Activated CD4-positive, alpha-beta T cell treated with anti-CD3 and anti-CD28 coated beads, Interleukin-10, Interleukin-2, amounts not matched to agents 100 ng/mL and 50 ng/mL, durations not matched to agents 16 hours and 8 hours (primary cell): ENCODE results near the gene RYR2.
"Not testable (repeated sequence)": the region's sequence is repeated elsewhere in the genome, so short reads cannot be mapped to it uniquely, and the experiment has no call there.

Experiments
- DNase-seq: peaks from one replicate; pipeline ENCODE4 v3.0.0-alpha.2; 2020

RYR2 gene

DNA sequence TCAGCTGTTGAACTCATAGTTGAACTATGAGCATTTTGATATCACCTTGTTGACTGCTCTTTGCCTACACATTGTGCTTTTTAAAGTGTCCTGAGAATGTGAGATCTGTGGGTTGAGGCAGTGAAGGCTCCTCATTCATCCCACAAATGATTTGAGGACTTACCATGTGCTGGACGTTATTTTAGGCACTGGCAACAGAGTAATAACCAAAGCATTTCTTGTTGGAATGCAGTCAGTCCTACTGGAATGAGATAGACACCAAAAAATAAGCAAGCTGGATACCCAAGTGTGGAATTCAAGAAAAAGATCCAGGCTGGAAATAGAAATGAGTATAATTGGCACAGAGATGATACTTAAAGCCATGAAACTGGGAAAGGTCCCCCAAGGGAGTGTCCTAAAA is 775.3 kb downstream of the RYR2 start:
- no peak for DNase-seq

- not testable (repeated sequence) for DNase-seq
Observed at GRCh38 chr1:237820634-237821033, 778.6 kb downstream of the RYR2 start.

DNA sequence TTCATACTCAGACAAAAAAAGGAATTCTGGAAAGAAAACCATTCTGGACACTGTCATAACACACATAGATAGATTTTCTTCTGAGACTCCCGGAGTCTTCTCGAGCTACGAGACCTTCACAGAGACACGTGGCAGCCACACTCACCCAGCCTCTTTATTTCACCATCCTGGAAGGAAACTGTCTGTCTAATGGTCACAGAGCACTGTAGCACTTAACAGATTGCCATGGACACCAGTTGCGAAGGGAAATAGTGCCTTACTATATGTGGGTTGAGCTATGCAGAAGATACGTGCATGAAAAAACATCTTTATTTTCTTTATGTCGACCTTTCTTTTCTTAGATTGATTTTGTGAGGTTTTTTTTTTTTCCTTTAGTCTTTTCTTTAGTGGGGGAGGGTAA is 790.9 kb downstream of the RYR2 start:
- DNase-seq = no peak

DNA sequence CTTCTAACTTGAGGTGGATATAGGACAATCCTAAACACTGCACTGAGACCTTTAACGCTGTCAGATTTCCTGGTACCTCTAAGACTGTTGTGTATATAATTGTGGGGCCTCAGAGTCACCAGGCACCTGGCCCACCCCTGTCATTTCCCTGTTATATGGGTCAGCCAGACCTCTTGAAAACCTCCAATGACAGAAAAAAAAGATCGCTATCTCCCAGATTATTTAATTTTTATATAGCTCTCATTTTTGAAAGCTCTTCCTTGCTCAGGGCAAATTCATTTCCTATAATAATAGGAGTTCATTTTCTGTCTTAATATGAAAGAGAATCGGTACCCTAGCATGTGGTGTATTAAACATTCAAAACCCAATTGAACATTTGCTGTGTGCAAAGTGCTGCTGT is 792.1 kb downstream of the RYR2 start:
- DNase-seq = no peak

DNA sequence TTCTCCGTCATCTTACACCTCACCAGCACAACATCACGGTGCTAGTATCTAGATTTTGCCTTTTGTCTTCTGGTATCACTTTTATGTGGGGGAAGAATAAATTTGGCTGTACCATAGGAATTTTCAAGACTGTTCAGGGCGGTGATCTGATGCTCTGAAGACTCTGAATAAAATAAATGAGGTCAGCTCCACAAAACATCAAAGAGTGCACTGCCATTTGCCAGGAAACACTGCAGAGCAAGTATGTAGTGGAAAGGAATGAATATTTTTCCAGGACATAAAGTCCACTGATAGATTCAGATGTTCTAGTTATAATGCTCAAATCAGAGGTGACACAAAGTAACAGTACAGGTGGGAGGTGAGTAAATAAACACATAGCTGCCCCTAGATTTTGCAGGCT is 792.5 kb downstream of the RYR2 start:
- no peak for DNase-seq

- no peak for DNase-seq
Observed at GRCh38 chr1:237838320-237838719, 796.3 kb downstream of the RYR2 start.

DNA sequence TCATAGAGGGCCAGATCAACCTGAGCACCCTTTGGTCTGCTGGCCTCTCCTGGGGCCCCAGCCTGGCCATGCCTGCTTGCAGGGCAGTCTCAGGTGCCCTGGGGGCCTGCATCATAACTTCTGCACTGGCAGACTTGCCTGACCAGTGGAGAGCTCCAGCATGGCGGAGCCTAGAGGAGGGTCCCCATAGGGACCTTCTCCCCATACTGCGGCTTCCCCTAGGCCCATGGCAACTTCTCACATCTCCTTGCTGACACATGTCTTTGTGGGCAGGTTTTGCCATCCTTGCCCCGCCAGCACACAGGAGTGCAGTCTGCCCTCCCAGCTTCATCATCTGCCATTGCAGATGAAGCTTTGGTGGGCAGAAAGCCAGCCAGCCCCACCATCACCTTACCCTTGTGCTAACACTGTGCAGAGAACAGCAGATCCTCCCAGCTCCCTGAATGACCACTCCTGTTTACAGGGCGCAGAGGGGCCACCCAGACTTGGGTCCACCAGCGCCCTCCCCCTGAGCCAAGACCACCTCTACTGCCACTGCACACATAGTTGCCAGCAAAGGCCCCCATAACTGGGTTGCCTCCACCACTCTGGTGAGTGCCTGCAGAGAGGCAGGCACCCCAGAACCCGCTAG is 797.0 kb downstream of the RYR2 start:
- no peak for DNase-seq

DNA sequence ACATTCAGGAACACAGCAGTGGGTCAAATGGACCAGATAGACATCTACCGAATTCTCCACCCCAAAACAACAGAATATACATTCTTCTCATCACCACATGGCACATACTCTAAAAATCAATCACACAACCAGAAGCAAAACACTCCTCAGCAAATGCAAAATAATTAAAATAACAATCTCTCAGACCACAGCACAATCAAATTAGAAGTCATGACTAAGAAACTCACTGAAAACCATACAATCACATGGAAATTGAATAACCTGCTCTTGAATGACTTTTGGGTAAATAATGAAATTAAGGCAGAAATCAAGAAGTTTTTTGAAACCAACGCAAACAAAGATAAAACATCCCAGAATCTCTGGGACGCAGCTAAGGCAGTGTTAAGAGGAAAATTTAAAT is 799.5 kb downstream of the RYR2 start:
- no peak for DNase-seq

DNA sequence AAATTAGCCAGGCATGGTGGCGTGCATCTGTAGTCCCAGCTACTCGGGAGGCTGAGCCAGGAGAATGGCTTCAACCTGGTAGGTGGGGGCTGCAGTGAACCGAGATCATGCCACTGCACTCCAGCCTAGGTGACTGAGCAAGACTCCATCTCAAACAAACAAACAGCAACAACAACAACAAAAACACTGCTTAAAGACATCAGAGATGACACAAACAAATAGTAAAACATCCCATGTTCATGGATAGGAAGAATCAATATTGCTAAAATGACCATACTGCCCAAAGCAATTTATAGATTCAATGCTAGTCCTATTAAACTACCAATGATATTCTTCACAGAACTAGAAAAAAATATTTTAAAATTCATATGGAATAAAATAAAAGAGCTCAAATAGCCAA is 801.5 kb downstream of the RYR2 start:
- not testable (repeated sequence) for DNase-seq

- DNase-seq = peak; percentile 36
Observed at GRCh38 chr1:237851210-237851845, 809.3 kb downstream of the RYR2 start.

DNA sequence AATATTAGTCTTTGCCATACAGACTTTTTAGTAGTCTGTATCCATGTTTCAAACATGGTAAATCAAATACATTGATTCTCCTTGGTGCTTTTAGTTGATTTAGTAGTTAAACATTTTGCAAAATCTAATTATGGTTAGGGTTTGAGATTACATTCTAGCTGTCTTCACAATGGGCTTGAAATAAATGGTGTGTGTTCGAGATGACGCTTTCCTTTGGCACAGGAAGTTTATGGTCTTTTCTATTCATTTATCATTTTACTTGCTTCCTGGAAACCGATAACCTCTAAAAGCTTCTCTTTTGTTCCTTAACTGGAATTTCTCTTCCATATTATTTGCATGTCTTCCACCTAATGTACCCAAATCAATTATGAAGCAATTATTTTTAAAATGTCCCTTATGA is 810.4 kb downstream of the RYR2 start:
- DNase-seq = no peak

DNA sequence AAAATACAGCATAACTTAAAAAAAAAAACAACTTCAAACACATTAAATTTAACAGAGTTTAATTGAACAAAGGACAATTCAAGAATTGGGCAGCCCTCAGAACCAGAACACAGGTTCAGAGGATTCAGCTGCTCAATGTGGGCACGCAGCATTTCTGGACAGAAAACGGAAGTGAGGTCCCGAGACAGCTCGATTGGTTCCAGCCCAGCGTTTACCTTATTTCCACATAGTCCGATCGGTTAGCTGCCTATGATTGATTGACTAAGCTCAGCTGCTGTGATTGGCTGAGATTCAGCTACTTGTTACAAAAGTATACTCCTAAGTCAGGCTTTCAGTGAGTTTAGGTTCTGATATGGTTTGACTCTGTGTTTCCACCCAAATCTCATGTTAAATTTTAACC is 815.5 kb downstream of the RYR2 start:
- DNase-seq = no peak

DNA sequence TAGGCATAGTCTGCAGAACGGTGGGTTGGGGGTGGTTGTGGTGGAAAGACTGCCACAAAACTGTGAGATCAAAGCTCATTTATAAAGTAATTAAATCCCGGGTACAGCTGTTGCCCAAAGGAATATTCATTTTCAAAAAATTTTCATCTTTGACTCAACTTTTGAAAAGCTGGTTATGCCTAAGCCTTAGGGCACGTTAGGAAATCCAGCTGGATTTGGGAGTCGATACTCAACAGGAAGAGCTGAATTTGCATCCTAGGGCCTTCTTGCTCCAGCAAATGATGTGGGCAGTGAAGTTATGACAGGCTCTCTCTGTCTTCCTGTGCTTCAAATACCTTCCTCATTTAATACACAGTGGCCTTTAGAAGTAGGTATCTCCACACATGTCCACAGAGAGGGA is 817.0 kb downstream of the RYR2 start:
- no peak for DNase-seq

- no peak for DNase-seq
Observed at GRCh38 chr1:237861944-237862343, 820.0 kb downstream of the RYR2 start.

DNA sequence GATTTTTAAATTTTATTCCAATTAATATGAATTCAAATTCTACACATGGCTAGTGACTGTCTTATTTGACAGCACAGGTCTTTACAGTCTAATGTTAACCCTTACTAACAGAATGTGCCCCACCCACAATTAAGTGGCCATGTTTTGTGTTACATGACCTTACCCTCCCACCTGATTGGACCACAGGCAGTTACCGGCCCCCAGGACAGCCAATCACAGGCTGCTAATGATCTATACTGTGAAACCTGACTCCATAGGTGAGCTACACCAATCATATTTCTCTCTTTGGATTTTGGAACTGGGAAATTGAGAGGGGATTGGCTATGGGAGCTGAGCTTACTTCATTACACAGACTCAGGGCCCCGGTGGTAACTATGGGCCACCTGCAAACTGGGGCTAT is 821.2 kb downstream of the RYR2 start:
- no peak for DNase-seq

DNA sequence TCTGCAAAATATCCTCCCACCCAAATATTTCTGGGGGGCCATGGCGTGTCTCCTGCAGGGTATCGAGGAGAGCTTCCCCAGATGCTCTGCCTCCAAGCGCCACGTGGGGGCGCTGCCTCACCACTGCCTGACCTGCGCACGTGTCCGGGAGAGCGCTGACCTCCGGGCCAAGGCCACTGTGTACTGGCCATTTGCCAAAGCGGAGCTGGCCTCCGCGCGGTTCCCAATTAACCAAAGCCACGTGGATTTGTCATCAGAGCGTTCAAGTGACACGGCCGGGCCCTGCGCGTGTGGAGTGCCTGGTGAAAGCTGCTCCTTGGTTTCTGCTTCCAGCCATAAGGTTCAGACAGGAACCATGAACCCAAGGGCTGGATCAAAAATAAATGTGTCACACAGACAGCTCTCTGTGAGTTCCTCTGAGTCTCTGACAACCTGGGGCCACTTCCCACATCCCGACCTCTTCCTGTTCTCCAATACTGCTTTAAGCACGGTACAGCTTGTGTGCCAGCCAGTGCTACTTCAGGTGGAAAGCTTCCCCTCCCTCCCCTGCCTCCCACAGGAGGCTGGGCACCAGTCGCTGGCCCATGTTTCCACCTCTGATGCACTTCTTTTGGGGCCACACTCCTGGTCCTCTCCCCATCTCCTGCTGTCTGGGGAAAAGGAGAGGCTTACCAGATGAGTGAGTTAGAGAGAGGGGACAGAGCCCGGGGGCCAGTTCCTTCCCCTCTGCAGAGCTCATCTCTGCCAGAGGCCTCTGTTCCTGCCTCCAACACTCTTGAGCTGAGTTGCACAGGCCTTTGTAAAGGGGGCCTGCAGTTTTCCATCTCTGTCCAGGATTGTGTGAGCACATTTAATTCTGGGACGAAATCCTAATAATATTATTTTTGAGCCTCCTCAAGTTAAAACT is 822.6 kb downstream of the RYR2 start:
- peak; percentile 32 for DNase-seq

- no peak for DNase-seq
Observed at GRCh38 chr1:237867380-237867888, 825.5 kb downstream of the RYR2 start.

DNA sequence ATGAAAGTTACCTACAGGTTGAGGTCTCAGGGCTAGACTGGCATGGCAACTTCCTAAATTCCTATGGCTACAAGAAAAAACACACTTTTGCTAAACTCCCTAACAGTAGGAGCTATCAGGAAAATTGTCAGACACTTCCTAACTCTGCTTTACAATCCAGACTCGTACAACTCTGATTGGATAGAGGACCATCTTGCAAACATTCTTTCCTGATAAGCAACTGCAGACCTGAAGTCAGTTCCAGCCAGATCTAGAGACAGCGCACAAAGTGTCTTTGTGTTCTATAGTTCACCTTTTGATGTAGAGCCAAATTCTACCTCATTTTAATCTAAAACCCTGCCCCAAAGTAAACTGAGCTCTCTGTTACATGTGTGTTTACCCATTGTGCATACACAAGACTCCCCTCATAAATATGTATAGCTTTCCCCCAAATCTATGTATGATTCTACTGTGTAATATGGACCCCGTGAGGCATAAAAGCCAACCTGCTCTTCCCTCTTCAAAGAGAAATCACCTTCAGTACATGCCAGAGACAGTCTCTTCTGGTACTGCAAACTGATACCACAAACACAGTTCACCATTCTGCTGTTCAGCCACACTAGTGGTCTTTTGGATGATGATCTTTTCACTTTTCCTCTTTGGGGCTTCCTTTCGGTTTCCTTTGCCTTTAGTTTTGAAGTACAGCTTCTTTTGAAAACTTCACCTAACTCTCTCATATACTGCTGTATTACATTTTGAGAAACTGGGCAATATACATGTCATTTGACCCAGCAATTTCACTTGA is 827.0 kb downstream of the RYR2 start:
- no peak for DNase-seq

DNA sequence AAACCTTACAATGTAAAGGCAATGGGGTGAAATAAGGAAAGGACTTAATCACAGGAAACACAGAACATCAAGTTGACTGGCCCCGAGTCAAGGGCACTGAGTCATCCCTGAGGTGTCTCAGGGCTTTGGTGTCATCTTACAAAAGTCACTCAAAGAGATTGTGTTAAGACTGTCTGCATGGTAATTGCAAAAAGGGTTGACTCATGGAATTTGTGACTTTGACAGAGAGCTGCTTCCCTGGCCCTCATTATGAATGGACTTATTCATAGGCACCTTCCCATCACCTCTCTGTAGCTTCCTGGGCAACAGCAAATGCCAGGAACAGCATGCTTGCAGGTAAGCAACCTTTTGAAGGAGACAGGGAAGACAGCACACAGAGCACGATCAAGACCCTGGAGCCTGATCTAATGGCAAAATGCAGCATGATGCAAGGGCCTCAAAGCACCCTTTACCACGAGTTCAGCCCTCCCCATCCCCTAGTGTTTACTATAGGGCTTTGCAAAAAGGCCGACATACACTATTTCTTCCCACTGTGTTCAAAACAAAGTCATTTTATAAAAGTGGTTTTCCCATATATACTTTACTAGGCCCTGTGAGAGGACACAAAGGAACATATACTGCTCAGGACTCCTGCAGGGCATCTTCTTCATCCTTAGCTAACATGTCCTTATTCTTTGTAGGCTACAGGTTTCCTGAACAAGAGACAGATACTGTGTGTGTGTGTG is 831.7 kb downstream of the RYR2 start:
- peak; percentile 8 for DNase-seq

GRCh38 chr1:237875291-237875690 is 833.3 kb downstream of the RYR2 start:
- DNase-seq = no peak

- no peak for DNase-seq
Observed at GRCh38 chr1:237877631-237878030, 835.6 kb downstream of the RYR2 start.

GRCh38 chr1:237878406-237878805 is 836.4 kb downstream of the RYR2 start:
- DNase-seq = no peak
